Activated CD8-positive, alpha-beta T cell treated with anti-CD3 and anti-CD28 coated beads for 36 hours (primary cell): ENCODE measurements around the gene GPN2. TPM values are rescaled to one million over a fixed set of nuclear protein-coding genes. Genes with fewer than 3 reads are reported as not detected.
"Not testable (repeated sequence)": the region's sequence is repeated elsewhere in the genome, so short reads cannot be mapped to it uniquely, and the experiment has no call there.

Source experiments
- ATAC-seq: fragments of 200-7000 bp; cut with Tn5 transposase; one replicate; pipeline ENCODE4 v1.10.0; 2021; ENCODE audit warnings: mild to moderate bottlenecking, moderate library complexity
- CTCF ChIA-PET: fragments of 350-600 bp; sonication (Branson Sonifier 250); formaldehyde crosslinking; loops from one replicate; lab custom pipeline; 2021; ENCODE audit warnings: antibody characterized with exemption; lab: Charles Lee
- POLR2A ChIA-PET: fragments of 350-600 bp; sonication (Branson Sonifier 250); formaldehyde crosslinking; loops from one replicate; lab custom pipeline; 2021; ENCODE audit warnings: antibody characterized with exemption; lab: Charles Lee
- DNase-seq: peaks from one replicate; pipeline ENCODE4 v3.0.0-alpha.2; 2020
- H3K27ac Mint-ChIP-seq: one replicate; pipeline ENCODE4 v1.8.0; 2021; ENCODE audit warnings: mild to moderate bottlenecking, mixed read lengths
- H3K27me3 Mint-ChIP-seq: one replicate; pipeline ENCODE4 v1.8.0; 2021; ENCODE audit warnings: mixed read lengths
- H3K36me3 Mint-ChIP-seq: one replicate; pipeline ENCODE4 v1.8.0; 2021; ENCODE audit warnings: low read depth, mixed read lengths
- H3K4me1 Mint-ChIP-seq: one replicate; pipeline ENCODE4 v1.8.0; 2021; ENCODE audit warnings: low read depth, mixed read lengths
- H3K4me3 Mint-ChIP-seq: one replicate; pipeline ENCODE4 v1.8.0; 2021; ENCODE audit warnings: mild to moderate bottlenecking, moderate library complexity, mixed read lengths
- H3K9me3 Mint-ChIP-seq: one replicate; pipeline ENCODE4 v1.8.0; 2021; ENCODE audit warnings: mixed read lengths
- intact Hi-C: fragments of 100-400 bp; cut with micrococcal nuclease; formaldehyde crosslinking; loops from one replicate; pipeline ENCODE4 v1.10.0; 2022
- total RNA-seq, 2 experiments: library from RNA; stranded (reverse); gene quantifications; one replicate each; pipeline ENCODE4 v1.2.3, GENCODE V29; 2021
- TF ChIP-seq, protein P1 (sequence below): fragments of 200-600 bp; IDR thresholded peaks from one replicate; pipeline ENCODE4 v1.8.0; 2022; ENCODE audit warnings: antibody characterized with exemption, mild to moderate bottlenecking

Gene GPN2
- total RNA-seq, 2 experiments from 2014 or later, result 45.9 to 47.9 TPM

DNA sequence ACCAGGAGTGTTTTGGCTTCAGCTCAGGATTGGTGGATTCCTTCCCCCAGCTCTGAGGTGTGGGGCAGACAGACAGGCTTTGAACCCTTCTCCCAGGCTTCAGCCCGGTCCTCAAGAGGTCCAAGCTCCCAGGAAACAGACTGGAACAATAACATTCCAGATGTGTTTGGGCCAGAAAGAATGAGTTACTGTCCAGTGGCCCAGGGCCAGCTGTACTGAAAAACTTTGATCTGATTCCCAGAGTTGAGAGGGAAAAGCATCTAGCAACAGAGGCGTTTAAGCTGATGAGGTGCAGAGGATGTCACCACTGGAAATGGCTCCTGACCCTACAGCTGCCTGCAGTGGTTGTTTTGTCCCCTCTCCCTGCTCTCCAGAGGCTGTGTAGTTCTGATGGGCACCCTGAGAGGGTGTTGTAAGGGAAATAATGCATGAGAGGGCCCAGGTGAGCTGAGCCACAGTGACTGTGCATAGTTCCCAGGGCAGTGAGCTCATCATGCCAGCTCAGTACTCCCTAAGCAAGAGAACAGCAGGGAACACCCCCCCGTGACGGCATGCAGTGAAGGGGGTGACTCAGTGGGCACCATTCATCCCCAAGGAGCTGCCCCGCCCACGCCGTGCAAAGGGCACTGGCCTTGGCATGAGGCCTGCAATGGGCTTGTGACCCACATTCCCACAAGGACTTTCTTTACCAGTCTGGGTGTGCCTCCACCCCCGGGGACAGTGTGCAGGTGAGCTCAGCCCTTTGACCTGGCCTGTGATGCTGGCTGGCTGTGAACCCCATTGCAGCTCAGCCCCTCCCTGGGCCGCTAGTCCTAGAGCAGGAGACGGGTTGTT is 40.9 kb downstream of the GPN2 start:
- Mint-ChIP-seq H3K36me3 (peaks cover 53% of the 10 kb centered on the region), H3K27ac (peak overlapping the region; percentile 38), H3K4me3 (no peak overlapping the region), H3K9me3 (no peaks in the 10 kb centered on the region), H3K27me3 (no peaks in the 10 kb centered on the region), H3K4me1 (peaks cover 4% of the 10 kb centered on the region)
- ChIA-PET POLR2A (interaction anchor here (0.7 to 2.0 kb wide), 5 partner anchors 10 to 307 kb away, joined by 3 to 6 read pairs (median 4); no protein-coding TSS in a partner anchor), CTCF (interaction anchor here (0.9 to 2.4 kb wide), 9 partner anchors 9 to 247 kb away, joined by 3 to 9 read pairs (median 3); no protein-coding TSS in a partner anchor)
- ATAC-seq (no peak), DNase-seq (no peak)
- intact Hi-C loops, result no loop called here
- TF ChIP-seq, protein P1, sequence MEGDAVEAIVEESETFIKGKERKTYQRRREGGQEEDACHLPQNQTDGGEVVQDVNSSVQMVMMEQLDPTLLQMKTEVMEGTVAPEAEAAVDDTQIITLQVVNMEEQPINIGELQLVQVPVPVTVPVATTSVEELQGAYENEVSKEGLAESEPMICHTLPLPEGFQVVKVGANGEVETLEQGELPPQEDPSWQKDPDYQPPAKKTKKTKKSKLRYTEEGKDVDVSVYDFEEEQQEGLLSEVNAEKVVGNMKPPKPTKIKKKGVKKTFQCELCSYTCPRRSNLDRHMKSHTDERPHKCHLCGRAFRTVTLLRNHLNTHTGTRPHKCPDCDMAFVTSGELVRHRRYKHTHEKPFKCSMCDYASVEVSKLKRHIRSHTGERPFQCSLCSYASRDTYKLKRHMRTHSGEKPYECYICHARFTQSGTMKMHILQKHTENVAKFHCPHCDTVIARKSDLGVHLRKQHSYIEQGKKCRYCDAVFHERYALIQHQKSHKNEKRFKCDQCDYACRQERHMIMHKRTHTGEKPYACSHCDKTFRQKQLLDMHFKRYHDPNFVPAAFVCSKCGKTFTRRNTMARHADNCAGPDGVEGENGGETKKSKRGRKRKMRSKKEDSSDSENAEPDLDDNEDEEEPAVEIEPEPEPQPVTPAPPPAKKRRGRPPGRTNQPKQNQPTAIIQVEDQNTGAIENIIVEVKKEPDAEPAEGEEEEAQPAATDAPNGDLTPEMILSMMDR, result no peak

DNA sequence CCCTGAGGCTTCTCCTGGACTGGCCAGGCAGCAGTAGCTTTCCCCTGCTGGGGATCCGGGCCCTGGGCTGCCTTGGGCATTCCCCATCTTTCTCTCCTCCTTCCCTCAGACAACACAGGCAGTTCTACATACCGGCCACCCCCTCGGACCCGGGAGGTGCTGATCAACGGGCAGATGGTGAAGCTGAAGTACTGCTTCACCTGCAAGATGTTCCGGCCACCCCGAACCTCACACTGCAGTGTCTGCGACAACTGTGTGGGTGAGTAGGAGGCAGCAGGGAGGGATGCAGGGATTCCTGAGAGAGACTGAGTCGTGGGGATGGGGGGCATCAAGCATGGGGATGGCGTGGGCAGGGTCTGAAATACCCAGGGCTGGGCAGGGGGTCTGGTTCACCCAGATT is 41.6 kb downstream of the GPN2 start:
- Mint-ChIP-seq H3K4me3 (no peak overlapping the region), H3K27me3 (no peaks in the 10 kb centered on the region), H3K9me3 (no peaks in the 10 kb centered on the region), H3K36me3 (peaks cover 52% of the 10 kb centered on the region), H3K27ac (no peak overlapping the region), H3K4me1 (peaks cover 5% of the 10 kb centered on the region)
- TF ChIP-seq, protein P1, result no peak
- CTCF ChIA-PET, result interaction anchor here (1.0 to 2.4 kb wide), 4 partner anchors 15 to 246 kb away, joined by 3 to 9 read pairs (median 4); no protein-coding TSS in a partner anchor
- POLR2A ChIA-PET, result interaction anchor here (2.0 kb wide), 1 partner anchor 13 kb away, joined by 4 read pairs; no protein-coding TSS in a partner anchor
- ATAC-seq (no peak), DNase-seq (no peak)
- intact Hi-C loops, result no loop called here

DNA sequence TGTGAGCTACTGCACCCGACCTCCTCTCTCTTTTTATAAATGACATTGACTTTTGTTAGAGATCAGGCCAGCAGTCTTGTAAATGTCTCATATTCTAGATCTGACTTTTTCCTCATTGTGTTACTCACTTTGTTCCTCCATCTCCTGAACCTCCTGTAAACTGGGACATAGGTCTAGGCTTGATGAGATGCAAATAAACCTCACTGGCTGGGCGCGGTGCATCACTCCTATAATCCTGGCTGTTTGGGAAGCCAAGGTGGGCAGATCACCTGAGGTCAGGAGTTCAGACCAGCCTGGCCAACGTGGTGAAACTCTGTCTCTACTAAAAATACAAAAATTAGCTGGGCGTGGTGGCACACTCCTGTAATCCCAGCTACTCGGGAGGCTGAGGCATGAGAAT is 42.3 kb downstream of the GPN2 start:
- H3K4me1 Mint-ChIP-seq, ATAC-seq, H3K27me3 Mint-ChIP-seq, intact Hi-C loops, DNase-seq, H3K4me3 Mint-ChIP-seq, H3K9me3 Mint-ChIP-seq: not testable (repeated sequence)
- Mint-ChIP-seq H3K36me3 (peaks cover 48% of the 10 kb centered on the region), H3K27ac (peak overlapping the region; percentile 22)
- CTCF ChIA-PET, result interaction anchor here (1.0 kb wide), 1 partner anchor 36 kb away, joined by 3 read pairs; no protein-coding TSS in a partner anchor
- POLR2A ChIA-PET, result interaction anchor here (2.0 kb wide), 1 partner anchor 14 kb away, joined by 4 read pairs; no protein-coding TSS in a partner anchor

DNA sequence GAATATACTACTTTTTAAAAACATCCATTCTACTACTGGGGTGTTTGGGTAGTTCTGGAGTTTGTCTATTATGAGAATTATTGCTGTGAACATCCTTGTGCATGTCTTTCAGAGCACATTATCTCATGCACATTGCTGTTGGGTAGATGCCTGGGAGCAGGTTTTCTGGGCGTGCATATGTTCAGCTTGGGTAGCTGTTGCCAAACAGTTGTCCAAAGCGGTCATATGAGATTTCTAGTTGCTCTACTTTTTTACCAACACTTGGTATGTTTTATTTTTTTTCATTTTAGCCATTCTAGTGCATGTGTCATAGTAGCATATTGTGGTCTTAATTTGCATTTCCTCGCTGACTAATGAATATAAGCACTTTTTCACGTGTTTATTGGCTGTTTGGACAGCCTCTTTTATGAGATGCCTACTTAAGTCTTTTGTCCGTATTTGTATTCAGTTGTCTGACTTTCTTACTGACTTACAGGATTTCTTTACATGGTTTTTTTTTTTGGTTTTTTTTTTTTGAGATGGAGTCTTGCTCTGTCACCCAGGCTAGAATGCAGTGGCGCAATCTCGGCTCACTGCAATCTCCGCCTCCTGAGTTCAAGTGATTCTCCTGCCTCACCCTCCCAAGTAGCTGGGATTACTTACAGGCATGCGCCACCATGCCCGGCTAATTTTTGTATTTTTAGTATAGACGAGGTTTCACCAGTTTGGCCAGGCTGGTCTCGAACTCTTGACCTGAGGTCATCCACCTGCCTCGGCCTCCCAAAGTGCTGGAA is 45.5 kb downstream of the GPN2 start:
- intact Hi-C loops, result no loop called here
- DNase-seq (no peak), ATAC-seq (no peak)
- ChIA-PET CTCF (no interaction called here), POLR2A (no interaction called here)
- Mint-ChIP-seq H3K36me3 (peaks cover 33% of the 10 kb centered on the region), H3K4me3 (no peak overlapping the region), H3K27ac (no peak overlapping the region), H3K9me3 (no peaks in the 10 kb centered on the region), H3K27me3 (no peaks in the 10 kb centered on the region), H3K4me1 (peaks cover 5% of the 10 kb centered on the region)
- TF ChIP-seq, protein P1, result no peak

DNA sequence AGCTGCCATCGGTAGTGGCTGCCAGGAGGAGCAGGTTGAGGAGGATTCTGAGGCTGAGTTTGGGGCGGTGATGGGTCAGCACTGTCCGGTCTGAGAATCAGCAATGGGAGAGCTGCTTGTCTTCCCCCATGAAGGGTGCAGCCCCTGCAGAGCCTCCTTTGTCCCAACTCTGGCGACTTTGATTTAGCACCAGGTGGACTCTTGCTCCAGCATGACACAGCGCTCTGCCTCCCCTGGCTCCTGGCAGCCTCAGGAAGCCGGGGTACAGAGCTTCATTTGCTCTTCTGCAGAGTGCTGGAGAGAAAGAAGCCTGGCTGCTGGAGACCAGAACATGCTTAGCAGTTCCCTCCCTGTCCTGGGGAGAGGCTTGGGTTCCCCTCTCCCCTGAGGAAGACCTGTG is 50.3 kb downstream of the GPN2 start:
- CTCF ChIA-PET, result no interaction called here

More for the DNA sequence above, 50.3 kb downstream of the GPN2 start:
- Mint-ChIP-seq H3K4me1 (peaks cover 22% of the 10 kb centered on the region), H3K4me3 (no peak overlapping the region), H3K36me3 (peaks cover 49% of the 10 kb centered on the region), H3K27me3 (no peaks in the 10 kb centered on the region), H3K9me3 (no peaks in the 10 kb centered on the region), H3K27ac (peak overlapping the region; percentile 85)
- intact Hi-C loops, result no loop called here
- TF ChIP-seq, protein P1, result no peak
- ATAC-seq (no peak), DNase-seq (no peak)
- POLR2A ChIA-PET, result interaction anchor here (1.0 to 2.5 kb wide), 4 partner anchors 18 to 291 kb away, joined by 3 to 12 read pairs (median 4); partner anchors contain the start of gene GPN2
